Measurements from ENCODE around the gene LENEP. TPM values are rescaled to one million over a fixed set of nuclear protein-coding genes. Genes with fewer than 3 reads are reported as not detected.

The LENEP gene
- total and polyA plus RNA-seq, 2 of the 8 experiments (the other 6 are each of a cell fraction or from before 2014, with no cell fraction given), result 1.3 TPM; not detected in 1

GRCh38 chr1:154956544-154956941 is 36.8 kb upstream of the LENEP start:
- peaks cover 5% of the 10 kb centered on the region for H3K23me2 ChIP-seq (ENCODE audit: low read depth, low read length)
- no peak overlapping the region for H3K14ac ChIP-seq (ENCODE audit: insufficient read length)
- no peak overlapping the region for H2BK20ac ChIP-seq (ENCODE audit: low read length)
- H2AFZ ChIP-seq (ENCODE audit: low read length), result no peak overlapping the region
- FAIRE-seq, result no peak
- no peak for DNase-seq (ENCODE audit: low read depth in 1 of 2, low spot score in 2 of 2)
- H4K8ac ChIP-seq (ENCODE audit: extremely low read depth, insufficient read depth, low read length), result no peak overlapping the region
- peaks cover 1 to 10% of the 10 kb centered on the region in 2 experiments for H4K20me1 ChIP-seq (replicated peaks in 1 of 2; ENCODE audit: control insufficient read depth in 1 of 2, insufficient read depth in 2 of 2, low read length in 2 of 2)
- CTCF ChIA-PET (ENCODE audit: partially characterized antibody), result interaction anchor here (0.9 to 9.8 kb wide), 16 partner anchors 10 to 397 kb away, joined by 3 to 132 read pairs (median 6); partner anchors contain the start of genes FLAD1, LENEP, PMVK and SHC1
- peaks cover 10% of the 10 kb centered on the region for H3K79me1 ChIP-seq (ENCODE audit: low read depth, low read length)
- H3K27ac ChIP-seq (ENCODE audit: low read depth, low read length), result peak overlapping the region; percentile 62; the same call in 1 of the 2 replicates
- H3K9ac ChIP-seq (replicated peaks in 1 of 4; ENCODE audit: extremely low read depth in 1 of 4, low read depth in 3 of 4, low read length in 3 of 4), result peak overlapping the region in 2 of 4 experiments; percentile 82 to 87; a peak in 4 of 7 replicates
- H2BK5ac ChIP-seq (ENCODE audit: low read depth, low read length), result no peak overlapping the region
- peak overlapping the region; percentile 60 to 77 (median 66); a peak in 7 of 8 replicates for H3K4me3 ChIP-seq (ENCODE audit: extremely low read depth in 1 of 4, insufficient read depth in 2 of 4, low read depth in 3 of 4, low read length in 4 of 4)
- no peak overlapping the region for H3K23ac ChIP-seq (ENCODE audit: insufficient read length)
- no peak overlapping the region for H2AK5ac ChIP-seq (ENCODE audit: low read depth, low read length)
- peak overlapping the region; percentile 14 for H3K56ac ChIP-seq (replicated peaks; ENCODE audit: insufficient read length, low read depth, low read length)
- no peak for TF ChIP-seq SIN3A (conservative IDR thresholded peaks at IDR 0.05 in 1 of 2, IDR thresholded peaks at IDR 0.05 in 1 of 2; ENCODE audit: low read depth in 1 of 2, low read length in 2 of 2)
- TF ChIP-seq CREB1 (IDR thresholded peaks at IDR 0.05), result no peak
- peak; percentile 8; the same call in 1 of the 2 replicates for TF ChIP-seq CHD2 (IDR thresholded peaks at IDR 0.05; ENCODE audit: low read length)
- no peak for TF ChIP-seq RNF2 (IDR thresholded peaks at IDR 0.05; ENCODE audit: borderline replicate concordance, low read depth, low read length, missing control alignments, poor library complexity, severe bottlenecking)
- TF ChIP-seq EZH2 (IDR thresholded peaks at IDR 0.05; ENCODE audit: low read depth, low read length, severe bottlenecking), result no peak
- TF ChIP-seq CHD1 (IDR thresholded peaks at IDR 0.05; ENCODE audit: low read depth, low read length), result no peak
- TF ChIP-seq MAFK (IDR thresholded peaks at IDR 0.05; ENCODE audit: low read depth, low read length), result no peak
- TF ChIP-seq CTBP2 (IDR thresholded peaks at IDR 0.05; ENCODE audit: borderline replicate concordance, insufficient read depth, insufficient read length, low read length), result no peak
- TF ChIP-seq E2F6 (IDR thresholded peaks at IDR 0.05), result no peak
- no peak overlapping the region for H3K18ac ChIP-seq (ENCODE audit: extremely low read depth, low read length)
- no peak overlapping the region for H4K5ac ChIP-seq (ENCODE audit: insufficient read length, low read depth, low read length)
- no peak overlapping the region for H2BK120ac ChIP-seq (replicated peaks; ENCODE audit: low read depth, low read length)
- no peaks in the 10 kb centered on the region for H3K9me3 ChIP-seq (ENCODE audit: insufficient read depth in 2 of 2, low read depth in 1 of 2, low read length in 1 of 2)
- H2BK15ac ChIP-seq (ENCODE audit: low read length), result no peak overlapping the region
- H4K91ac ChIP-seq (replicated peaks; ENCODE audit: insufficient read length, low read length), result no peak overlapping the region
- no peak overlapping the region; the same call in 1 of the 2 replicates for H2BK12ac ChIP-seq (ENCODE audit: low read depth, low read length)
- peak overlapping the region; percentile 92 to 93 for H3K4me2 ChIP-seq (ENCODE audit: insufficient read depth in 1 of 2, low read depth in 2 of 2, low read length in 2 of 2)
- peaks cover 0 to 17% of the 10 kb centered on the region in 2 experiments for H3K79me2 ChIP-seq (ENCODE audit: control insufficient read depth in 1 of 2, insufficient read depth in 2 of 2, low read length in 2 of 2)
- H3K4me1 ChIP-seq (replicated peaks in 1 of 4; ENCODE audit: control insufficient read depth in 3 of 4, insufficient read depth in 4 of 4, low read length in 3 of 4), result peaks cover 4 to 28% (median 9%) of the 10 kb centered on the region in 4 experiments
- H3K27me3 ChIP-seq (replicated peaks in 1 of 4; ENCODE audit: control insufficient read depth in 3 of 4, extremely low read depth in 1 of 4, insufficient read depth in 3 of 4, low read length in 3 of 4), result no peaks in the 10 kb centered on the region; a peak in 2 of 7 replicates
- no peak overlapping the region for H3K4ac ChIP-seq (replicated peaks; ENCODE audit: insufficient read length, low read depth, low read length)
- POLR2A ChIA-PET (ENCODE audit: partially characterized antibody), result interaction anchor here (1.0 to 18.6 kb wide), 10 partner anchors 16 to 239 kb away, joined by 3 to 662 read pairs (median 6); partner anchors contain the start of genes ADAM15, CKS1B, FLAD1 and LENEP
- WGBS, 2 experiments (ENCODE audit: extremely low coverage in 1 of 2, insufficient coverage in 1 of 2, insufficient read length in 1 of 2, insufficient replicate concordance in 2 of 2, low coverage in 1 of 2, low lambda C conversion rate in 2 of 2, missing lambda C conversion rate in 1 of 2), result 10% methylated on average over 6 of the region's 6 CpGs; no CpG with 5 or more reads in 1 of the 2 experiments
- peaks cover 3 to 5% (median 4%) of the 10 kb centered on the region in 4 experiments; a peak in 5 of 8 replicates for H3K36me3 ChIP-seq (ENCODE audit: control insufficient read depth in 2 of 4, insufficient read depth in 4 of 4, low read length in 3 of 4)
